HG03354 (cell line): ENCODE results near the gene GRM7.

Experiments used
- ATAC-seq: cut with Tn5 transposase; IDR thresholded peaks from one replicate; pipeline ENCODE4 v1.9.1; 2021; ENCODE audit warnings: mild to moderate bottlenecking; ENCODE audit not compliant: unreplicated experiment, poor library complexity, severe bottlenecking

GRM7 gene

GRCh38 chr3:7659079-7659478 lies 798.2 kb downstream of the GRM7 start:
- ATAC-seq, result no peak

GRCh38 chr3:7663771-7664170 lies 802.9 kb downstream of the GRM7 start:
- no peak for ATAC-seq

GRCh38 chr3:7667774-7668173 lies 806.9 kb downstream of the GRM7 start:
- ATAC-seq, result no peak

GRCh38 chr3:7669641-7670040 lies 808.7 kb downstream of the GRM7 start:
- no peak for ATAC-seq

- no peak for ATAC-seq
Measured at GRCh38 chr3:7678521-7678920, 817.6 kb downstream of the GRM7 start.

GRCh38 chr3:7682822-7683229 lies 821.9 kb downstream of the GRM7 start:
- ATAC-seq, result no peak

GRCh38 chr3:7683426-7683825 lies 822.5 kb downstream of the GRM7 start:
- ATAC-seq, result no peak

- no peak for ATAC-seq
Measured at GRCh38 chr3:7684182-7684715, 823.3 kb downstream of the GRM7 start.

- no peak for ATAC-seq
Measured at GRCh38 chr3:7687428-7688147, 826.7 kb downstream of the GRM7 start.

GRCh38 chr3:7692866-7693265 lies 832.0 kb downstream of the GRM7 start:
- no peak for ATAC-seq

- ATAC-seq, result no peak
Measured at GRCh38 chr3:7693976-7694375, 833.1 kb downstream of the GRM7 start.

GRCh38 chr3:7695049-7695448 lies 834.1 kb downstream of the GRM7 start:
- no peak for ATAC-seq

GRCh38 chr3:7696320-7696719 lies 835.4 kb downstream of the GRM7 start:
- ATAC-seq, result no peak

- ATAC-seq, result no peak
Measured at GRCh38 chr3:7697548-7697947, 836.6 kb downstream of the GRM7 start.

GRCh38 chr3:7700539-7700938 lies 839.6 kb downstream of the GRM7 start:
- no peak for ATAC-seq

- no peak for ATAC-seq
Measured at GRCh38 chr3:7700977-7701376, 840.1 kb downstream of the GRM7 start.

- ATAC-seq, result no peak
Measured at GRCh38 chr3:7707187-7707586, 846.3 kb downstream of the GRM7 start.

- ATAC-seq, result no peak
Measured at GRCh38 chr3:7709376-7710082, 848.6 kb downstream of the GRM7 start.

- no peak for ATAC-seq
Measured at GRCh38 chr3:7710284-7710683, 849.4 kb downstream of the GRM7 start.

- no peak for ATAC-seq
Measured at GRCh38 chr3:7713724-7714123, 852.8 kb downstream of the GRM7 start.

- no peak for ATAC-seq
Measured at GRCh38 chr3:7720649-7721297, 859.9 kb downstream of the GRM7 start.
